Tibial nerve (tissue), 4 donors: ENCODE measurements around the gene SLC37A1. TPM values are rescaled to one million over a fixed set of nuclear protein-coding genes. Genes with fewer than 3 reads are reported as not detected.
A peak's percentile ranks its signal among the peaks of the same experiment; 100 is the strongest.

Source experiments
- DNase-seq, 2 donors: peaks; one replicate each; pipeline ENCODE4 v3.0.0-alpha.2; 2019; ENCODE audit warnings: low spot score in 2 of 2
- H3K27ac ChIP-seq, 4 donors: fragments of 200-600 bp; sonication (generic) in 3 of 4; one replicate each; pipeline ENCODE4 v1.5.1; 2017 to 2019; ENCODE audit warnings: mild to moderate bottlenecking in 1 of 4
- H3K27me3 ChIP-seq, 2 donors: fragments of 200-600 bp; sonication (generic) in 1 of 2; one replicate each; pipeline versions ENCODE4 v1.5.1 to v1.6.0; 2017 to 2019
- H3K36me3 ChIP-seq, 3 donors: fragments of 200-600 bp; sonication (generic); one replicate each; pipeline ENCODE4 v1.5.1; 2018 to 2019
- H3K4me1 ChIP-seq, 4 donors: fragments of 200-600 bp; sonication (generic) in 3 of 4; one replicate each; pipeline ENCODE4 v1.5.1; 2017 to 2019
- H3K4me3 ChIP-seq, 4 donors: fragments of 200-600 bp; sonication (generic) in 3 of 4; one replicate each; pipeline ENCODE4 v1.5.1; 2017 to 2019; ENCODE audit warnings: mild to moderate bottlenecking in 1 of 4, moderate library complexity in 1 of 4
- H3K9me3 ChIP-seq, 4 donors: fragments of 200-600 bp; sonication (generic) in 3 of 4; one replicate each; pipeline ENCODE4 v1.5.1; 2017 to 2019
- CTCF ChIP-seq, 5 experiments: fragments of 200-600 bp in 3 of 5; fragments of 450-650 bp in 2 of 5; sonication (generic) in 3 of 5; IDR thresholded peaks; one replicate each; pipeline ENCODE4 v1.5.1; 2016 to 2019; ENCODE audit warnings: antibody characterized with exemption in 5 of 5, mild to moderate bottlenecking in 3 of 5, moderate library complexity in 2 of 5
- EP300 ChIP-seq, 2 donors: sonication (generic); formaldehyde crosslinking; IDR thresholded peaks; one replicate each; pipeline ENCODE4 v1.6.1; 2017; ENCODE audit warnings: antibody characterized with exemption in 2 of 2, mild to moderate bottlenecking in 1 of 2
- POLR2A ChIP-seq, 2 donors: fragments of 450-650 bp; IDR thresholded peaks; one replicate each; pipeline ENCODE4 v1.6.1; 2017; ENCODE audit warnings: antibody characterized with exemption in 2 of 2, mild to moderate bottlenecking in 2 of 2, moderate library complexity in 2 of 2
- WGBS, 2 donors: methylation state at CpG; one replicate each; pipeline ENCODE4 v1.1.5; 2018; 5-methylcytosine and 5-hydroxymethylcytosine counted together
- total RNA-seq, 4 donors: library from RNA; depleted of rRNA; stranded (reverse); fragments of >200 nt; gene quantifications; one replicate each; pipeline ENCODE4 v1.1.0, GENCODE V29; 2016

Gene SLC37A1
- total RNA-seq, 4 donors from 2014 or later: 4.4 to 6.7 (median 5.0) TPM

GRCh38 chr21:42593007-42593814, 79.6 kb downstream of the SLC37A1 start:
- H3K27me3 ChIP-seq: no peaks in the 10 kb centered on the region
- H3K9me3 ChIP-seq: peaks cover 0 to 9% (median 0%) of the 10 kb centered on the region in 4 donors
- H3K27ac ChIP-seq: peak overlapping the region in 1 of 4 donors; percentile 6
- H3K4me1 ChIP-seq: peaks cover 0 to 12% (median 5%) of the 10 kb centered on the region in 4 donors
- TF ChIP-seq POLR2A (IDR thresholded peaks at IDR 0.05) (no peak), CTCF (IDR thresholded peaks at IDR 0.05) (peak; percentile 72 to 84 (median 81)), EP300 (IDR thresholded peaks at IDR 0.05) (peak in 1 of 2 donors; percentile 17)
- 28 to 31% methylated on average over 23 to 32 of the region's 33 CpGs for WGBS, 2 donors
- no peaks in the 10 kb centered on the region for H3K36me3 ChIP-seq
- DNase-seq: peak; percentile 53 to 69
- H3K4me3 ChIP-seq: peak overlapping the region in 2 of 4 donors; percentile 2 to 12

DNA sequence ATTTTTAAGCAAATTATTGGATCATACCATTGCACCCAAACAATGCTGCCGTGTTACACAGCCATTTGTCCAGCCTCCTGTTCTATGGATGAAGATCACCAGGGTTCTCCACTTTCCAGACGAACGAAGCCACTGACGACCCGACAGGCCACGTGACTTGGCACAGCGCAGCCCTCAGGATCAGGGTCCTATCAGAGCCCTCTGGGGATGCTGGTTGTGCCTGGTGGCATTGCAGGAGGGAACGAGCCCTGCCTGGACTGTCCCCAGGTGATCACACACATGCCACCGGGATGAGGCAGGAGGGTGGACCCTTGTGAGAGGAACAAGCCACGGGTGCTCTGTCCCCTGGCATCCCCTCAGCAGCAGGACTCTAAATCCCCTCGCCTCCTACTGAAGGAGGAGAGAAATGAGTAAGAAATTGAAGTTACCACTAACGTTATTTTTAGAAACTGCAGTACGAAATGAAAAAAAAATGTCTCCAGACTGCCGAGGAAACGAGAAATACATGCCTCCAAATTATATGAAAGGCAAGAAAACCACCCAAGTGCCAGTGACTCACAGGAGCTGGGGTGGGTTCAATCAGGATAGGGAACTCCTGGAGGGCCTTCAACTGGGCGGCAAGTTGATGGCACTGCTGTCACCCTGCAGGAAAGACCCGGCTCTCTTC, 81.1 kb downstream of the SLC37A1 start:
- Histone ChIP-seq H3K36me3 (no peaks in the 10 kb centered on the region), H3K9me3 (peaks cover 0 to 9% (median 0%) of the 10 kb centered on the region in 4 donors), H3K4me3 (no peak overlapping the region), H3K27me3 (no peaks in the 10 kb centered on the region), H3K4me1 (peaks cover 0 to 12% (median 5%) of the 10 kb centered on the region in 4 donors), H3K27ac (no peak overlapping the region)
- TF ChIP-seq CTCF (IDR thresholded peaks at IDR 0.05) (no peak), EP300 (IDR thresholded peaks at IDR 0.05) (no peak), POLR2A (IDR thresholded peaks at IDR 0.05) (no peak)
- no peak for DNase-seq
- 70 to 75% methylated on average over 17 of the region's 17 CpGs for WGBS, 2 donors

GRCh38 chr21:42595283-42596187, 81.9 kb downstream of the SLC37A1 start:
- no peak overlapping the region for H3K4me3 ChIP-seq
- peaks cover 0 to 9% (median 0%) of the 10 kb centered on the region in 4 donors for H3K9me3 ChIP-seq
- 90 to 91% methylated on average over 24 to 25 of the region's 25 CpGs for WGBS, 2 donors
- no peaks in the 10 kb centered on the region for H3K27me3 ChIP-seq
- no peak for DNase-seq
- H3K4me1 ChIP-seq: peaks cover 0 to 12% (median 5%) of the 10 kb centered on the region in 4 donors
- TF ChIP-seq EP300 (IDR thresholded peaks at IDR 0.05) (no peak), CTCF (IDR thresholded peaks at IDR 0.05) (no peak), POLR2A (IDR thresholded peaks at IDR 0.05) (no peak)
- no peaks in the 10 kb centered on the region for H3K36me3 ChIP-seq
- H3K27ac ChIP-seq: no peak overlapping the region

DNA sequence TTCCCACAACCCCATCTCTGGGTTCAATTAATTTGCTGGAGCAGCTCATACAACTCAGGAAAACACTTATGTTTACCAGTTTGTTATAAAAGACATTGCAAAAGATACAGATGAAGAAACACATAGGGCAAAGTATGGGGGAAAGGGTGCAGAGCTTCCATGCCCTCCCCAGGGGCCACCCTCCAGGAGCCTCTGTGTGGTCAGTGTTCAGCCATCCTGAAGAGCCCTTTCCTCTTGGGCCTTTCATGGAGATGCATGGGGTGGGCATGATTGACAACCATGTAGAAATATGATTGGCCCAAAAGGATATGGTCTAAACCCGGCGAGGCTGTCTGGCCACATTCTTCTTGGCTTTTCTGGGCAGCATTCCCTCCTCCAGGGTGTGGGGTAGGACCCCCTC, 83.0 kb downstream of the SLC37A1 start:
- H3K4me3 ChIP-seq: no peak overlapping the region
- WGBS, 2 donors: 85% methylated on average over 2 of the region's 2 CpGs
- H3K9me3 ChIP-seq: peaks cover 0 to 9% (median 0%) of the 10 kb centered on the region in 4 donors
- H3K27me3 ChIP-seq: no peaks in the 10 kb centered on the region
- DNase-seq: no peak
- TF ChIP-seq POLR2A (IDR thresholded peaks at IDR 0.05) (no peak), CTCF (IDR thresholded peaks at IDR 0.05) (no peak), EP300 (IDR thresholded peaks at IDR 0.05) (no peak)
- no peaks in the 10 kb centered on the region for H3K36me3 ChIP-seq
- H3K4me1 ChIP-seq: peaks cover 0 to 12% (median 5%) of the 10 kb centered on the region in 4 donors
- H3K27ac ChIP-seq: no peak overlapping the region
